Central memory CD8-positive, alpha-beta T cell (primary cell): Measurements from ENCODE around the gene TXNL1.

Experiments
- ATAC-seq: fragments of 150-1000 bp; cut with Tn5 transposase; replicated peaks from 2 replicates; pipeline ENCODE4 v1.10.0; 2022; ENCODE audit warnings: mild to moderate bottlenecking, moderate FRiP score, moderate number of reproducible peaks; ENCODE audit not compliant: poor library complexity, severe bottlenecking; ENCODE audit errors: extremely low read depth
- DNase-seq, 2 donors: peaks; one replicate each; pipeline ENCODE4 v3.0.0; 2021; ENCODE audit warnings: low spot score in 2 of 2
- H3K27ac Mint-ChIP-seq: one replicate; pipeline ENCODE4 v1.8.0; 2022; ENCODE audit warnings: low read depth, mild to moderate bottlenecking, moderate library complexity, mixed read lengths
- H3K27me3 Mint-ChIP-seq: one replicate; pipeline ENCODE4 v1.8.0; 2022; ENCODE audit warnings: mixed read lengths
- H3K36me3 Mint-ChIP-seq: one replicate; pipeline ENCODE4 v1.8.0; 2022; ENCODE audit warnings: mild to moderate bottlenecking, moderate library complexity, mixed read lengths; ENCODE audit not compliant: insufficient read depth
- H3K4me1 Mint-ChIP-seq: one replicate; pipeline ENCODE4 v1.8.0; 2022; ENCODE audit warnings: mixed read lengths
- H3K4me3 Mint-ChIP-seq: one replicate; pipeline ENCODE4 v1.8.0; 2022; ENCODE audit warnings: mild to moderate bottlenecking, moderate library complexity, mixed read lengths
- H3K9me3 Mint-ChIP-seq: one replicate; pipeline ENCODE4 v1.8.0; 2022; ENCODE audit warnings: mixed read lengths

The TXNL1 gene

GRCh38 chr18:56638232-56639103 lies at the start of gene TXNL1:
Gene TXNL1, minus strand, starts transcription at chr18:56638592. Its CDS starts 152 bp downstream, at chr18:56638440.
- Mint-ChIP-seq H3K9me3 (no peaks in the 10 kb centered on the region), H3K36me3 (peaks cover 23% of the 10 kb centered on the region), H3K27ac (peak within 1 kb of the TSS; percentile 100), H3K4me3 (peak within 1 kb of the TSS; percentile 94), H3K4me1 (peaks cover 50% of the 10 kb centered on the region), H3K27me3 (no peaks in the 10 kb centered on the region)
- peak; percentile 97 for ATAC-seq
- peak; percentile 97 for DNase-seq

- Mint-ChIP-seq H3K27me3 (no peaks in the 10 kb centered on the region), H3K9me3 (no peaks in the 10 kb centered on the region), H3K4me3 (no peak overlapping the region), H3K4me1 (no peaks in the 10 kb centered on the region), H3K27ac (no peak overlapping the region), H3K36me3 (peaks cover 30% of the 10 kb centered on the region)
- ATAC-seq (no peak), DNase-seq (no peak)
These were observed 45.9 kb upstream of the TXNL1 start for GRCh38 chr18:56684277-56684676.

- Mint-ChIP-seq H3K36me3 (peaks cover 15% of the 10 kb centered on the region), H3K4me1 (peaks cover 5% of the 10 kb centered on the region), H3K27ac (no peak overlapping the region), H3K9me3 (no peaks in the 10 kb centered on the region), H3K4me3 (no peak overlapping the region), H3K27me3 (no peaks in the 10 kb centered on the region)
- ATAC-seq (no peak), DNase-seq (no peak)
These were observed 40.6 kb upstream of the TXNL1 start for GRCh38 chr18:56678836-56679565.

GRCh38 chr18:56676639-56677038 lies 38.2 kb upstream of the TXNL1 start:
- ATAC-seq (no peak), DNase-seq (no peak)
- Mint-ChIP-seq H3K36me3 (peaks cover 12% of the 10 kb centered on the region), H3K9me3 (no peaks in the 10 kb centered on the region), H3K27ac (no peak overlapping the region), H3K4me3 (no peak overlapping the region), H3K27me3 (no peaks in the 10 kb centered on the region), H3K4me1 (peaks cover 5% of the 10 kb centered on the region)

- H3K27me3 Mint-ChIP-seq: no peaks in the 10 kb centered on the region
- no peak for ATAC-seq
- DNase-seq: no peak
- peaks cover 27% of the 10 kb centered on the region for H3K4me1 Mint-ChIP-seq
- no peaks in the 10 kb centered on the region for H3K9me3 Mint-ChIP-seq
- H3K27ac Mint-ChIP-seq: no peak overlapping the region
- H3K4me3 Mint-ChIP-seq: no peak overlapping the region
- H3K36me3 Mint-ChIP-seq: peaks cover 10% of the 10 kb centered on the region
These were observed 34.6 kb upstream of the TXNL1 start for GRCh38 chr18:56672981-56673380.

- Mint-ChIP-seq H3K4me3 (no peak overlapping the region), H3K27ac (no peak overlapping the region), H3K36me3 (peaks cover 10% of the 10 kb centered on the region), H3K27me3 (no peaks in the 10 kb centered on the region), H3K4me1 (peaks cover 31% of the 10 kb centered on the region), H3K9me3 (no peaks in the 10 kb centered on the region)
- DNase-seq (no peak), ATAC-seq (no peak)
These were observed 34.0 kb upstream of the TXNL1 start for GRCh38 chr18:56672391-56672790.

GRCh38 chr18:56662902-56663301 lies 24.5 kb upstream of the TXNL1 start:
- H3K4me3 Mint-ChIP-seq: no peak overlapping the region
- H3K27ac Mint-ChIP-seq: no peak overlapping the region
- H3K36me3 Mint-ChIP-seq: peaks cover 4% of the 10 kb centered on the region
- DNase-seq: no peak
- peaks cover 47% of the 10 kb centered on the region for H3K4me1 Mint-ChIP-seq
- ATAC-seq: no peak
- no peaks in the 10 kb centered on the region for H3K9me3 Mint-ChIP-seq
- H3K27me3 Mint-ChIP-seq: no peaks in the 10 kb centered on the region

GRCh38 chr18:56662502-56662901 lies 24.1 kb upstream of the TXNL1 start:
- no peak overlapping the region for H3K4me3 Mint-ChIP-seq
- ATAC-seq (no peak), DNase-seq (no peak)
- no peaks in the 10 kb centered on the region for H3K9me3 Mint-ChIP-seq
- peaks cover 4% of the 10 kb centered on the region for H3K36me3 Mint-ChIP-seq
- no peak overlapping the region for H3K27ac Mint-ChIP-seq
- no peaks in the 10 kb centered on the region for H3K27me3 Mint-ChIP-seq
- peaks cover 44% of the 10 kb centered on the region for H3K4me1 Mint-ChIP-seq

- Mint-ChIP-seq H3K36me3 (peaks cover 4% of the 10 kb centered on the region), H3K9me3 (no peaks in the 10 kb centered on the region), H3K4me3 (no peak overlapping the region), H3K27ac (no peak overlapping the region), H3K4me1 (peaks cover 40% of the 10 kb centered on the region), H3K27me3 (no peaks in the 10 kb centered on the region)
- DNase-seq: no peak
- ATAC-seq: no peak
These were observed 23.6 kb upstream of the TXNL1 start for GRCh38 chr18:56662063-56662408.

GRCh38 chr18:56661360-56662062 lies 23.1 kb upstream of the TXNL1 start:
- ATAC-seq (no peak), DNase-seq (no peak)
- peaks cover 5% of the 10 kb centered on the region for H3K36me3 Mint-ChIP-seq
- no peak overlapping the region for H3K4me3 Mint-ChIP-seq
- peaks cover 39% of the 10 kb centered on the region for H3K4me1 Mint-ChIP-seq
- H3K9me3 Mint-ChIP-seq: no peaks in the 10 kb centered on the region
- no peak overlapping the region for H3K27ac Mint-ChIP-seq
- H3K27me3 Mint-ChIP-seq: no peaks in the 10 kb centered on the region

- no peak for ATAC-seq
- Mint-ChIP-seq H3K4me3 (no peak overlapping the region), H3K36me3 (peaks cover 5% of the 10 kb centered on the region), H3K27ac (no peak overlapping the region), H3K9me3 (no peaks in the 10 kb centered on the region), H3K27me3 (no peaks in the 10 kb centered on the region), H3K4me1 (peaks cover 39% of the 10 kb centered on the region)
- no peak for DNase-seq
These were observed 22.3 kb upstream of the TXNL1 start for GRCh38 chr18:56660655-56661054.

- Mint-ChIP-seq H3K27ac (peak overlapping the region; percentile 1), H3K36me3 (peaks cover 1% of the 10 kb centered on the region), H3K4me3 (no peak overlapping the region), H3K4me1 (peaks cover 40% of the 10 kb centered on the region), H3K9me3 (no peaks in the 10 kb centered on the region), H3K27me3 (no peaks in the 10 kb centered on the region)
- ATAC-seq (no peak), DNase-seq (no peak)
These were observed 20.7 kb upstream of the TXNL1 start for GRCh38 chr18:56659111-56659510.
